Measurements from ENCODE around the gene CAPN11.

The CAPN11 gene

GRCh38 chr6:44217332-44218143 is 58.9 kb downstream of the CAPN11 start:
- DNase-seq = peak in 1 of 2 experiments; percentile 24

DNA sequence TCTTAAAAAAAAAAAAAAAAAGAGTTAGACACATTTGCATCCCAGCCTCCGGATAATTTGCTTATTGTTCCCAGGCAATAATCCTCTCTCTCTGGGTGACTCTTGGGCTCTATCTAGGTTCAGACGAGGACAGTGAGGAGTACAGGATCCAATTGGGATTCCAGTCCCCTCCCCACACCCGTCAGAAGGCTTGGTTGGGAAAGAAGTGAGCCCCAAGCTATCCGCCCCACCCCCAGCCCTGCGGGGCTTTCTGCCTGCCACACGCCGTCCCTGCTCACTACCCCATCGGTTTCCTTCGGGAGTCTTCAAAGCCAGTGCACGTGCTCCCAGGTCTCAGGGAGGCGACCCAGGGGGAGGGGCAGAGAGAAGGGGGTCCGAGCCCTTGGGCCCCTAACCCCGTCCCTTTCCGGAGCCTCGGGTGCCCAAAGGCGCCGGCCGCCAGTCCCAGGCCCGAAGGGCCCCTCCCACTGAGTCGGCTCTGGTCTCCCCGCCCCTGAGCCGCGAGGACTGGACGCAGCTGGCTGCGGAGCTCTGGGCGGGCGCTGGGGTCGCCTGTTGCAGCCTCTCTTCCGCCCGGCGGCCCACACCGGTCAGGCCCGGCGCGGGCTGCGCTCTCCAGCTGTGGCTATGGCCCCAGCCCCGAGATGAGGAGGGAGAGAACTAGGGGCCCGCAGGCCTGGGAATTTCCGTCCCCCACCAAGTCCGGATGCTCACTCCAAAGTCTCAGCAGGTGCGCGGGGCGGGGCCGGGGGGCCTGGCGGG is 60.6 kb downstream of the CAPN11 start:
- peak; percentile 65 to 68 for DNase-seq

GRCh38 chr6:44219815-44220784 is 61.5 kb downstream of the CAPN11 start:
- no peak for DNase-seq

DNA sequence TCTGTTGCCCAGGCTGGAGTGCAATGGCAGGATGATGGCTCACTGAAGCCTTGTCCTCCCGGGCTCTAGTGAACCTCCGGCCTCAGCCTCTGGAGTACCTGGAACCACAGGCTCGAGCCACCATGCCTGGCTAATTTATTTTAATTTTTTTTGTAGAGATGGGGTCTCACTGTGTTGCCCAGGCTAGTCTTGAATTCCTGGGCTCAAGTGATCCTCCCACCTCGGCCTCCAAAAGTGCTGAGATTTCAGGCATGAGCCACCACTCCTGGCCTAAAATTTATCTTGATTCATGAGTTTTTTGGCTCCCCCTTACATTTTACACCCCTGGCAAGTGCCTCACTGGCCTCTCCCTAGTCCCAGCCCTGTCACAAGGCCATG is 62.3 kb downstream of the CAPN11 start:
- DNase-seq = no peak

DNA sequence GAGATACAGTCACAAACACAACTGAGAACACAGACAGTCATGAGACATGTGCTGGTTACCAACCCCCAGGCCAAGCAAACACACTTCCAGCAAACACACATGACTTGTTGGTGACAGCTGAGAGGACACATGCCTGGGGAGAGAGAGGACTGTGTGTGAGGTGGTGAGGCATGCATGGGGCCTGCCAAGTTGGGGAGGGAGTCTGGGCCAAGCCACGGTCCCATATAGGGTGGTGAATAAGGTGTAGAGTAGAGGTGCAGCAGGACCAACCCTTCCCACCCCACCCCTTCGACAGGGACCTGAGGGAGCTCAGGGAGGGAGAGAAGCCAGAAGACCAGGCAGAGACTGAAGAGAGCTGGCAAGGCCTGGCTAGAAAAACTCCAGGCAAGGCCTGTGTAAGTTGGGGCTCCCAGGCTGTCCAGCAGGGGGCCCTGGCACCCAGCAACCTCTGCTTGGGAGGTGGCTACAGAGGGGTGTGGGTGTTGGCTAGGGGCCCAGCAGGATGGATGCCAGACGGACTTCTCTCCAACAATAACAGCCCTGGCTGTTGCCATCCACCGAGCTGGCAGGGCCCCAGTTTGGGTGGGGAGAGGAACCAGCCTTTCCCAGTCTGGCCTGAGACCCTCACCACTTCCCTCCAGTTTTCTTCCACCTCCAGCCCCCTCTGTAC is 62.8 kb downstream of the CAPN11 start:
- DNase-seq = peak; percentile 84 to 89

GRCh38 chr6:44221961-44222335 is 63.3 kb downstream of the CAPN11 start:
- no peak for DNase-seq

DNA sequence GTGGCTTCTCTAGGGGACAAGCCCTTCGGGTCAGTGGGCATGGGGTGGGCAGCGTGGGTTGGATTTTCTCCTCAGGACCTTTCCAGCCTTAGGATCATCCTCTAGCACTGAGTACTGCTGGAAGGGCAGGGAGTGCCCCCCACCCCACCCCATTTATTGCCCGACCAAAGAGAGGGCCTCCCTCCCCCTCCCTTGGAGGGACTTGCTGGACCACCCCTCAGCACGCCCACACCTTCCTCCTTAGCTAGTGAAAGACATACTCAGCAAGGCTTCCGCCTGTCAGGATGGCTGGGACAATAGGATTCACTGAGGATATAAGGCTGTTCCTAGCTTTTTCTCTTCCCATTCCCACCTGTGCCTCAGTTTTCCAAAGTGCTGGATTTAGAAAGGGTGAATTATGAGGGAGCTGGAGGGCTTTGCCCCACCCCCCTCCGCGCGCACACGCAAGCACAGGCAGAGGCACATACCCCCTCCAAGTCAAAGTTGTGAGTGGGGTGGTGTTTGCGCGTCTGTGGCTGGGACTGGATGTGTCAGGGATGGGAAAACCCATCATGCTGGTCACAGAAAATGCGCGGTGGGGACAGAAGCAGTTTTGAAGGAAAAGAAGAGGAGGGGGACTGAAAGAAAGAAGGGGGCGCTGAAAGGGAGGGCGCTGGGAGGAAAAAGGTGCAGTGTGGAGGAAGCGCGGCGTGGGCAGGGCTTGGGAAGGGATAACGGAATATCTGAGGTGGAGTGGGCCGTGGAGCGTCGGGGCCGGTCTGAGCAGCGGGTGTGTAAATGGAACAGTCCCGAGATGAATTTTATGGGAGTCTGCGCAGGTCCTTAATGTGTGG is 64.1 kb downstream of the CAPN11 start:
- no peak for DNase-seq

DNA sequence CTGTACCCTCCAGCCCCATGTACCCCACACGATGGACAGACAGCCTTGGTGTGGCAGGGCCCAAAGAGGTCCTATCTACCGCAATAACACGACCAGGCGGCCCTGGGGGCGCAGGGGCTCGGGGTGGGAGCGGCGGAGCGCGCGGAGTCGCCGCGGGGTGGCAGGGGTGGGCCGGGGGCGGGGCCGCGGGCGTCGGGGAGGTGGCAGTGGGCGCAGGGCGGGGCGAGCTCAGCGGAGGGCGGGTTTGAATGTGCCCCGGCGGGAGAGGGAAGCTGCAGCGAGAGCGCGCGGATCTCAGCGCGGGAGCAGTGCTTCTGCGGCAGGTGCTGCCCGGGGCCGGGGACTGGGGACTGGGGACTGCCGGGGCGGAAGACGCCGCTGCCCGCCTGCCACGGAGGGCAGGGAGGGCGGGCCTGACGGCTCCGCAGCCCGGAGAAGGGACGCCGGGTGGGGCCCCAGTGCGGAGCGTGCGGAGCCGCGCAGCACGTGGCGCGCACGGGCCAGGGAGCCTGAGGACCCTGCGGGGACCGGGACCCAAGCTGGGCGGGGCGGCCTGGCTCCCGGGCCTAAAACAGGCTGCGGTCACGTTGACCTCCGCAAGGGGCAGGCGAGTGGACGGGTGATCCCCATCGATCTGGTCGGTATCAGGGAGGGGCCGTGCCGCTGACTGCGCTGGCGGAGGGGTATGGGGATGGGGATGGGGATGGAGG is 64.9 kb downstream of the CAPN11 start, which contains the start of gene SLC29A1:
TSS of gene SLC29A1 (plus strand) at position 277 of the 710 bp plus-strand sequence. CDS start 3,719 bp downstream, outside the sequence.
- DNase-seq = peak; percentile 43 to 76

DNA sequence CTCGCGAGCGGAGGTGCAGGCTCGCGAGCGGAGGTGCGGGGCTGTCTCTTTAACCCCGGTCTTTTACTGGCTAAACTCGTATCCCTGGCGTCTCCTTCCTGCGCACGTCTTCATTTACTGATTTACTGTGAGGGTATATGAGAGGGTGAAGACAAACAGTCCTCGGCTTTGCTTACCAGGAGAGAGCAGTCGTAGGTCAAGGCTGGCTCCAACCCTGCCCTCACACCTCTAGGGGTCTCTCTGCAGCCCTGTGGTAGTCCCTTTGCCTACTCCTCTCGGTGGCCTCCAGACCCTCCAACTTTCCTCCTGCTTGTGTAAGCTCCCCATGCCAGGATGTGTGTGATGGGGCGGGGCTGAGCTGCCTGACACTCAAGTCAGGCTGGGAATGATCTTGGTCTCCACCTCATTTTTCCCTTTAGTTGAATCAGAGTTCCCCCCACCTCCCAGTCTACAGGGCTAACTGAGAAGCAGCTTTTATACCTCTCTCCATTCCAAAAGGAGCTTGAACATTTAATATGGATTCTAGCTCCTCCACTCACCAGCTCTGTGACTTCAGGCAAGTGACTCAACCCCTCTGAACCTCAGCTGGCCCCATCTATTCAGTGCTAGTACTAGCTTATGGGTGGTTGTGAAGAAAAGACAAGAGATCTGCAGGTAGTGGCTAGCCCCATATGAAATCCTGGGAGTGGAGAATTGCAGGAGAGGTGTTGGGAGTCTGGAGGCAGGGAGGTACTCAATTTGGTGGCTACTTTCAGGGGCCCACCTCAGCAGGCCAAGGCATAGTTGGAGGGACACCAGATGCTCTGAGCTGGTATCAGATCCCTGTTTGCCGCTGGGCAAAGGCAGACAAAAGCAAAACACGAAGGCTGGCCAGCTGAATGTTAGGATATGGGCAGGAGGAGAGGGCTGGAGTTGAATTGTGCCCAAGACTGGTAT is 65.7 kb downstream of the CAPN11 start:
- no peak for DNase-seq

- no peak for DNase-seq
These were observed 66.3 kb downstream of the CAPN11 start for GRCh38 chr6:44224965-44225305.

DNA sequence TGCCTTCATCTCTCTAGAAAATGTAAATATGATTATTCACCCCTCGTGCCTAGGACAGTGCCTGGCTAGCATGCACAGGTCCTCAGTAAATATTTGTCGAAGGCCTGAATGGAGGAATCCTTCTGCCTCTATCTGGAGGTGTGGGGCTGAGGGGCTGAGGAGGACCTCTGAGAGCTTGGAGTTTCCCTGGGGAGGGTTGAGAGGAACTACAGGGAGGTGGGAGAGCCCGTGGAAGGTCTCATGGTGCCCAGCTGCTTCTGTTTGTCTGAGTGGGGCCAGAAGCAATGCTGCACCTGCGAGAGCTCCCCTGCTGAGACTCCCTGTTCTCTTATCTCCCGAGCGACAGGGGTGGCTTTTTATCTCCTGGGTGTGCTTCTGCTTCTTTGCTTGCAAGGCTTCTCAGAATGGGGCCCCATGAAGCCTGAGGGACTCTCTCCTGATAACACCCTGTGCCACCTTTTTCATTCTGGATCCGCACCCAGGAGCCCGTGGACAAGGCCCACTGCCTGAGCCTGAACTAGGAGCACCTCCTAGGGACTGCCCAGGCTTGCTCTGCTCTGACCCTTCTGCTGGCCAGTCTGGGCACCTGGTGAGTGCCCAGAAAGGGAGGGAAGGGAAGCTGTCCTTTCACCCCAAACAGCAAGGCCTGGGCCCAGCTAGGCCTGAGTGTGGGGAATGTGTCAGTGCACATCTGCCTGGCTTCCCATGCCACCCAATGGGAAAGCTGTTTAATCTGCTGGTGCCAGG is 67.1 kb downstream of the CAPN11 start:
- no peak for DNase-seq

DNA sequence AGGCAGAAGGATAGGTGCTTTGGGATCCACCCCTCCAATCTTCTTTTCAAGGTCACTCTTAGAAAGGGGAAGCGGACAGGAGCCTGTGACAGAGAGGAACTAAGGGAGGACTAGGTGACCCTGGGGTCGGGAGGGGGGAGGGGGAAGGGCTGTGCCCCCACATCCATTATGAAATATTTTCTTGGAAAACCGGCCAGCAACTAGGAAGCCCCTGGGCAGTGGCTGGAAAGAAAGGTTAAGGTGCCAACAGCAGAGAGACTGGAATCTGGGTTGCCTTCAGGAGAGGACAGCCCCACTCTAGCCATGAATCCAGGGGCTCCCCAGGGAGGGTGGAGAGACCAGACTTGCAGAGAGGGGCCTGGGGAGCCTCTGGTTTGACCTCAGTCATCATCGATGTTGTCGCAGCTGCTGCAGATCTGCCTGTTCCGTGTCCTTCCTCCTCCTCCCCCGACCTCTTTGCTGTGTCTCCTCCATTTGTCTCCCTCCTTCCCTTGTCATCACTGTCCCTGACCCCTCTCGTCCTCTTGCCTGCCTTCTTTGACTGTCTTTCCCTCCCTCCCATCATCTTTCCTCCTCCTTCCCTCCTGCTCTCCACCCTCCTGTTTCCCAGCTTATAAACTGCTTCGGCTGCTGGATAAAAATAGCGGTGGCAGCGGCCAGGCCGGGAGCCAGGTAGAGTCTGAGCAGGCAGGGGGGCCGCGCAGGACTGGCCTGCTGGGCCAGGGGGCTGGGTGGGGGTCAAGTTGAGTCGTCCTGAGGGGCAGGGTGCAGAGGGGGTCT is 67.9 kb downstream of the CAPN11 start:
- no peak for DNase-seq

- no peak for DNase-seq
These were observed 68.7 kb downstream of the CAPN11 start for GRCh38 chr6:44227148-44227793.

DNA sequence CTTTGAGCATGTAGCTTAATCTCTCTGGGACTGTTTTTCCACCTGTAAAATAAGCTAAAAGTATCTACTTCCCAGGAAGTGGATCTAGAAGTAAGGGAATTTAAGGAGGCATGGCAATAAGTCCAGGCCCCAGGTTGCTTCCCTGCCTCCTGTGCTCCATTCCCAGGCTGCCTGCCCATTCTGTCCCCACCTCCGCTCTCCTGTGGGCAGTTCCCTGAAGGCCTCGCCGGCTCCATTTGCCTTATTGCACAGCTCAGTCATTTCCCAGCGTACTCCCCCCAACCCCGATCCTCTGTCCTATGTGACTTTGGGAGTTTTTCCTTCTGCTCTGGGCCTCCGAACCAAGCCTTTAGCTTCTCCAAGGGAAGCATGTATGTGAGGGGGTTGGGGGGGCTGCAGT is 69.4 kb downstream of the CAPN11 start:
- DNase-seq = no peak

GRCh38 chr6:44228433-44228832 is 69.8 kb downstream of the CAPN11 start:
- DNase-seq = no peak

GRCh38 chr6:44228836-44229235 is 70.2 kb downstream of the CAPN11 start:
- DNase-seq = no peak

GRCh38 chr6:44229376-44230033 is 70.9 kb downstream of the CAPN11 start:
- no peak for DNase-seq

Data from SHP77 (cell line).